GM23338 (cell line): Measurements from ENCODE around the gene SLC35D2. TPM values are rescaled to one million over a fixed set of nuclear protein-coding genes. Genes with fewer than 3 reads are reported as not detected.
A peak's percentile ranks its signal among the peaks of the same experiment; 100 is the strongest.
"Not testable (repeated sequence)": the region's sequence is repeated elsewhere in the genome, so short reads cannot be mapped to it uniquely, and the experiment has no call there.

Source experiments
- ATAC-seq: fragments of 200-7000 bp; cut with Tn5 transposase; 3 replicates; pipeline ENCODE4 v1.9.1; 2020
- DNase-seq: peaks from one replicate; pipeline ENCODE4 v3.0.0-alpha.2; 2015; ENCODE audit warnings: low spot score
- H2AFZ ChIP-seq: fragments of 200-600 bp; sonication (generic); 2 replicates; pipeline ENCODE4 v1.8.0; 2016; ENCODE audit warnings: antibody characterized with exemption, mild to moderate bottlenecking, moderate library complexity
- H3F3A ChIP-seq: fragments of 200-600 bp; sonication (generic); replicated peaks from 2 replicates; pipeline ENCODE4 v1.8.0; 2017; ENCODE audit warnings: antibody characterized with exemption, mixed run types, low read depth
- H3K27ac ChIP-seq: fragments of 200-600 bp; sonication (generic); 2 replicates; pipeline ENCODE4 v1.6.1; 2016; ENCODE audit warnings: low read depth
- H3K27me3 ChIP-seq: fragments of 200-600 bp; sonication (generic); 2 replicates; pipeline ENCODE4 v1.8.0; 2016; ENCODE audit warnings: mild to moderate bottlenecking, mixed run types, moderate library complexity; ENCODE audit not compliant: insufficient read depth
- H3K36me3 ChIP-seq: fragments of 200-600 bp; sonication (generic); 2 replicates; pipeline ENCODE4 v1.8.0; 2016; ENCODE audit warnings: mild to moderate bottlenecking; ENCODE audit not compliant: insufficient read depth
- H3K4me1 ChIP-seq: fragments of 200-600 bp; sonication (generic); 2 replicates; pipeline ENCODE4 v1.8.0; 2016; ENCODE audit warnings: mild to moderate bottlenecking, moderate library complexity; ENCODE audit not compliant: insufficient read depth
- H3K4me2 ChIP-seq: fragments of 200-600 bp; sonication (generic); 2 replicates; pipeline ENCODE4 v1.7.1; 2017; ENCODE audit warnings: mixed run types
- H3K4me3 ChIP-seq: fragments of 200-600 bp; sonication (generic); 2 replicates; pipeline ENCODE4 v1.6.1; 2016; ENCODE audit warnings: mixed run types
- H3K79me2 ChIP-seq: fragments of 200-600 bp; sonication (generic); replicated peaks from 2 replicates; pipeline ENCODE4 v1.8.0; 2017; ENCODE audit warnings: mild to moderate bottlenecking; ENCODE audit not compliant: insufficient read depth
- H3K9me2 ChIP-seq: fragments of 200-600 bp; sonication (generic); 2 replicates; pipeline ENCODE4 v1.8.0; 2017; ENCODE audit not compliant: insufficient read depth
- H4K20me1 ChIP-seq: fragments of 200-600 bp; sonication (generic); replicated peaks from 2 replicates; pipeline ENCODE4 v1.8.0; 2017; ENCODE audit warnings: mild to moderate bottlenecking; ENCODE audit not compliant: insufficient read depth
- H3K27ac Mint-ChIP-seq: 2 replicates; pipeline ENCODE4 v1.8.0; 2020; ENCODE audit warnings: inconsistent platforms, mild to moderate bottlenecking, moderate library complexity, mixed read lengths
- H3K27me3 Mint-ChIP-seq: 3 replicates; pipeline ENCODE4 v1.8.0; 2022; ENCODE audit warnings: low read depth, mild to moderate bottlenecking, moderate library complexity, mixed read lengths, inconsistent platforms; ENCODE audit not compliant: insufficient read depth, poor library complexity
- H3K36me3 Mint-ChIP-seq: 3 replicates; pipeline ENCODE4 v1.8.0; 2021; ENCODE audit warnings: low read depth, mild to moderate bottlenecking, inconsistent platforms, moderate library complexity, mixed read lengths
- H3K4me1 Mint-ChIP-seq: 3 replicates; pipeline ENCODE4 v1.8.0; 2020; ENCODE audit warnings: mild to moderate bottlenecking, inconsistent platforms, mixed read lengths
- H3K4me3 Mint-ChIP-seq: 3 replicates; pipeline ENCODE4 v1.8.0; 2021; ENCODE audit warnings: moderate library complexity, mild to moderate bottlenecking, inconsistent platforms, mixed read lengths
- H3K9me3 Mint-ChIP-seq: 3 replicates; pipeline ENCODE4 v1.8.0; 2020; ENCODE audit warnings: moderate library complexity, mild to moderate bottlenecking, inconsistent platforms, mixed read lengths
- CTCF ChIP-seq, 2 experiments: fragments of 200-600 bp in 1 of 2; sonication (generic) in 1 of 2; conservative IDR thresholded peaks; 2 replicates each; pipeline versions ENCODE4 v1.5.1 to v1.6.1; 2016 to 2017; ENCODE audit warnings: antibody characterized with exemption in 2 of 2, low read depth in 2 of 2, mild to moderate bottlenecking in 2 of 2, moderate library complexity in 1 of 2
- EZH2 ChIP-seq: fragments of 200-600 bp; sonication (generic); IDR thresholded peaks from one replicate; pipeline ENCODE4 v1.8.0; 2017; ENCODE audit warnings: antibody characterized with exemption, mild to moderate bottlenecking, low read depth; ENCODE audit not compliant: unreplicated experiment
- EZH2phosphoT487 ChIP-seq: fragments of 200-600 bp; sonication (generic); IDR thresholded peaks from one replicate; pipeline ENCODE4 v1.8.1; 2018; ENCODE audit warnings: antibody characterized with exemption; ENCODE audit not compliant: unreplicated experiment
- JUNB ChIP-seq: IDR thresholded peaks from one replicate; pipeline ENCODE4 v1.6.1; 2016; ENCODE audit warnings: antibody characterized with exemption; ENCODE audit not compliant: unreplicated experiment
- STAT1 ChIP-seq: IDR thresholded peaks from one replicate; pipeline ENCODE4 v1.6.1; 2016; ENCODE audit warnings: antibody characterized with exemption; ENCODE audit not compliant: unreplicated experiment
- polyA plus RNA-seq: library from polyadenylated mRNA; unstranded; fragments of >200 nt; fragmentation: Nextera tagmentation; extraction: Ambion mirVana; gene quantifications from 2 replicates; pipeline ENCODE4 v1.2.1, GENCODE V29; 2016
- total RNA-seq: library from RNA; depleted of rRNA; stranded (reverse); fragments of >200 nt; shearing (Covaris generic); gene quantifications from 2 replicates; pipeline ENCODE4 v1.2.3, GENCODE V29; 2014

The SLC35D2 gene
- total and polyA plus RNA-seq, 2 experiments from 2014 or later = 8.2 to 14.4 TPM

- not testable (repeated sequence) for ATAC-seq, H3K27ac Mint-ChIP-seq, H3K79me2 ChIP-seq, H3K27me3 ChIP-seq, H3K36me3 ChIP-seq, H3K4me1 ChIP-seq, H3K4me3 Mint-ChIP-seq, H3K27ac ChIP-seq, H3K36me3 Mint-ChIP-seq, H3F3A ChIP-seq, H3K4me2 ChIP-seq, H2AFZ ChIP-seq, H4K20me1 ChIP-seq, H3K4me3 ChIP-seq, H3K9me2 ChIP-seq, H3K9me3 Mint-ChIP-seq, H3K27me3 Mint-ChIP-seq, DNase-seq
- peaks cover 16% of the 10 kb centered on the region for H3K4me1 Mint-ChIP-seq
These were observed 60.8 kb downstream of the SLC35D2 start for GRCh38 chr9:96322736-96323135.

- H3K9me2 ChIP-seq, H3K79me2 ChIP-seq, H3K27ac ChIP-seq, ATAC-seq, H4K20me1 ChIP-seq, H3K4me2 ChIP-seq, H3F3A ChIP-seq, H3K4me3 ChIP-seq, H3K36me3 ChIP-seq, H3K27me3 ChIP-seq, H3K9me3 Mint-ChIP-seq, H3K36me3 Mint-ChIP-seq, H3K4me1 ChIP-seq, H3K4me3 Mint-ChIP-seq, DNase-seq, H3K27ac Mint-ChIP-seq, H2AFZ ChIP-seq, H3K27me3 Mint-ChIP-seq: not testable (repeated sequence)
- H3K4me1 Mint-ChIP-seq = peaks cover 17% of the 10 kb centered on the region
These were observed 61.3 kb downstream of the SLC35D2 start for GRCh38 chr9:96322210-96322609.

GRCh38 chr9:96321515-96321914 is 62.0 kb downstream of the SLC35D2 start:
- no peaks in the 10 kb centered on the region for H3F3A ChIP-seq
- Mint-ChIP-seq H3K9me3 (no peaks in the 10 kb centered on the region; the same call in 2 of the 3 replicates), H3K36me3 (no peaks in the 10 kb centered on the region), H3K27me3 (peaks cover 9% of the 10 kb centered on the region), H3K4me3 (no peak overlapping the region), H3K4me1 (peaks cover 19% of the 10 kb centered on the region), H3K27ac (no peak overlapping the region)
- H3K4me2 ChIP-seq = no peak overlapping the region
- no peaks in the 10 kb centered on the region for H3K9me2 ChIP-seq
- no peak for TF ChIP-seq EZH2phosphoT487
- TF ChIP-seq STAT1 = no peak
- no peak for TF ChIP-seq JUNB
- no peak for TF ChIP-seq CTCF (conservative IDR thresholded peaks at IDR 0.05; ENCODE audit: low read depth in 2 of 2)
- no peak for TF ChIP-seq EZH2
- no peak overlapping the region for H3K27ac ChIP-seq
- H3K27me3 ChIP-seq = no peaks in the 10 kb centered on the region
- H3K4me3 ChIP-seq = no peak overlapping the region
- no peaks in the 10 kb centered on the region for H4K20me1 ChIP-seq
- peak; percentile 41 for DNase-seq
- ATAC-seq = peak; percentile 69
- H3K4me1 ChIP-seq = peaks cover 10% of the 10 kb centered on the region; the same call in 1 of the 2 replicates
- H2AFZ ChIP-seq = no peak overlapping the region
- H3K79me2 ChIP-seq = no peaks in the 10 kb centered on the region
- no peaks in the 10 kb centered on the region for H3K36me3 ChIP-seq
